Bone marrow (tissue), 2 donors: Measurements from ENCODE around the gene TBRG4.

Source experiments
- DNase-seq, 2 donors: peaks; one replicate each; lab custom pipeline; 2025; lab: John Stamatoyannopoulos, UW

TBRG4 gene

GRCh38 chr7:45088821-45089340 is 22.6 kb downstream of the TBRG4 start, which contains the start of gene NACAD:
NACAD (minus strand) TSS chr7:45088969; CDS start chr7:45088894, 75 bp downstream.
- DNase-seq, result no peak

DNA sequence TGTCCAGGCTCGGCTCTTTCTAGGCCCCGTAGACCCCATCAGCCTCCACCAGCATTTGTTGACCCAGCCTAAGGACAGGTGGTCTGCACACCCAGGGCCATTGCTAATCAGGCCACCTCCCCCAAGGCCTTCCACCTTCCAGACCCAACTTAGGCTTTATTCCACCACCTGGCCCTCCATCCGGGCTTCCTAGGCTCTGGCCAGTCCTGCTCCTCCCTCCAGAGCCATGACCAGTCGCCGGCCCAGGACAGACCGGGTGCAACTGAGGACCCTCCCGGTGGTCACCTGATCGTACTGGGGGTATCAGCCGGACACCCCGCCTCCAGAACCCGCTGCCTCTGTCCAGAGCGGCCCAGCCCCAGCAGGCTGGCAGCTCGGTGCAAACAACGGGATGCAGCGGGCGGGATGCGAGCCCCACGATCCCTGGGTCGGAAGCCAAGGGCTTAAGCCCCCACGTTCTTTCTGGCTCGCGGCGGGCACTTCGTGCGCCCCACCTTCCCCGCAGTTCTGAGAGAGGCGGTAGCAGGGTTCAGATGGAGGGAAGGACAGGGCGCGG is 23.3 kb downstream of the TBRG4 start:
- no peak for DNase-seq

DNA sequence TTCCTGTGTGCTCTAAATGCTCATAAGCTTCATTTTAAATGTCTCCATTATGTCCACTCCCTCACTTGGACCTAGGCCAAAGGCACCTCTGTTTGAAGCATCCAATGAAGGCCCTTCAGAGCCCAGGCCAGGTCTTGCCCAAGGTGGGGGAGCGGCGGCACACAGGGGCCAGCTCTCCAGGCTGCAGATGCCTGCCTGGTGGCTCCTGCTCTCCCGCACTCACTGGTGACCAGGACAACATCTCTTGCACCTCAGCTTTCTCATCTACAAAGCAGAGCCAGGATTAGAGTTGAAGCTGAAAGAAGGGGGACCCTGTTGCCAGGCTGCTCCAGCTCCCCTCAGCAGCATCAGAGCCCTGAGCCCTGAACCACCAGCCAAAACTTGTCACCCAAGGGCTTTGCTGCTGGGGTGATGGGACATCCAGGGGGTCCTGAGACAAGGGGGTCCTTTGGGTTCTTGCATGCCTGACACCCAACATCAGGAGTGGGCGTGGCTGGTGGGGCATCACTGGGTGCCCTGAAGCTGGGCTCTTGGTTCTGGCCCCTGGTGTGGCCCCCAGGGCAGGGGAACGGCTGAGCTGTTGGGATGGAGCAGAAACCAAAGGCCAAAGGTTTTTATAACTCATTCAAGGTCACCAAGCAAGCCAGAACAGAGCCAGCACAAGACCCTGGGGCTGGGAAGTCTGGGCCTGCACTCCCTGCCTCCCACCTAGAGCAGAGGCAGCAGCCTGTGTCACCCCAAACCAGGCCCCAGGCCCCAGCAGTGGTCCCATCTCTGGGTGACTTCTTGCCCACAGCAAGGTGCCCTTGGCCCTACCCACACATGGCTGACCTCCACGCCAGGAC is 24.0 kb downstream of the TBRG4 start:
- no peak for DNase-seq

- DNase-seq, result no peak
Measured at GRCh38 chr7:45086331-45087065, 25.0 kb downstream of the TBRG4 start.

- DNase-seq, result no peak
Measured at GRCh38 chr7:45085619-45086200, 25.8 kb downstream of the TBRG4 start.

DNA sequence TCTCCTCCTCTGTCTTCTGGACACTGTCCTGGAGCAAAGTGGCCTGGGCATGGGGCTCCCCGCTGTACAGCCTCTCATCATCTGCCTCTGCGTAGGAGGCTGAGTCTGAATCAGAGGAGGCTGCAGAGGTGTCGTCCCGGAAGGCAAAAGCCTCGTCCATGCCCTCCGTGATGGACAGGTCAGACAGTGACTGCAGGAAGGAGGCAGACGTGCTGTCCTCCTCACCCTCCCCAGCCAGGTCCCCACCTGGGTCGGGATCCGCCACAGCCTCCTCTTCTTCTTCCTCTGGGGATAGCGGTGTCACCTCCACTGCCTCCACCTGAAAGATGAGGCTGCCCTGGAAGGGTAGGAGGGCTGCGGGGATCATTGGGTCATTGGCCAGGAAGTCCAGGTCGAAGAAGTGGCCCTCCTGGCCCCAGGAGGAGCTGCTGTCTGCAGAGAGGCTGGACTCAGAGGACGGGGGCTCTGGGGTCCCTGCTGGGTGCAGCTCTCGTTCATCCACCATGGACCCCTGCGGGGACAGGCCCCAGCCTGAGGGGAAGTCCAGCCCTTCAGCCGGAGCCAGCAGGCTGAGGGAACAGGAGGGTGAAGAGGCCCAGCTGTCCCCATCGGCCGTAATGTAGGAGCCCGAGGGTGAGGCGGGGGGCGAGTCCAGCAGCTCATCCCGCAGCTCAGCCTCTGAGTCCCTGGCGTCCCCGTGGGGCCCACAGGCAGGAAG is 26.4 kb downstream of the TBRG4 start:
- no peak for DNase-seq

GRCh38 chr7:45084336-45084735 is 27.2 kb downstream of the TBRG4 start:
- no peak for DNase-seq

- no peak for DNase-seq
Measured at GRCh38 chr7:45082831-45083331, 28.6 kb downstream of the TBRG4 start.

GRCh38 chr7:45082031-45082830 is 29.3 kb downstream of the TBRG4 start:
- DNase-seq, result no peak

GRCh38 chr7:45081670-45081974 is 29.9 kb downstream of the TBRG4 start:
- DNase-seq, result no peak

DNA sequence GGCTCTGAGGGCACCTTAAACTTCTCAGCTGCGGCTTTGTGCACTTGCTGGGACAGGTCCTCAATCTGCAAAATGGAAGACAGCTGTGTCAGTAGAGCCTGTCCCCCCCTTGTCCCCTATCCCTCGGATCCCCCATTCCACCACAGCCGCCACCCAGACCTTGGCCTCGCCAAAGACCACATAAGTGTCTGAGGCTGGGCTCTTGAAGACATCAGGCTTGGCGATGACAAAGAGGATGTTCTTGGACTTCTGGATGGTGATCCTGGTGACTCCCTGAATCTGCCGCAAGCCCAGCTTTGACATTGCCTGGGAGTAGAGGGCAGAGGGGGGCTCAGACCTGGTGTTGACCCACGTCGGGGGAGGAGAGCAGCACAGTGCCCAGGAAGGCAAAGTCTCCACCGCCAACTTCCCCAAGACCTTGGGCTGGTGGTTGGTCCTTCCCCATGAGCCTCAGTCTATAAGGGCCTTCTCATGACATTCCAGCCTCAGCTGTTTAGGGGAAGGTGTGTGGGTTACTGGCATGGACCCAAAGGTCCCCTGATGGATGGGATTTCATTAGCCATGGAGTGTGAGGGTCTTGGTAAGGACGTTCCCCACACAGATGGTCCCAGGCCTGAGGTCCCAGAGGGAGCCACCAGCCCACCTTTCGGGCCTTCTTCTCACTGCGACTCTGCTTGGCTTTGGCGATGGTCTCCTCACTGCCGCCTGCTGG is 30.4 kb downstream of the TBRG4 start:
- DNase-seq, result no peak

GRCh38 chr7:45080265-45080957 is 31.1 kb downstream of the TBRG4 start:
- DNase-seq, result no peak

GRCh38 chr7:45078125-45078681 is 33.3 kb downstream of the TBRG4 start:
- DNase-seq, result no peak

- no peak for DNase-seq
Measured at GRCh38 chr7:45077579-45077978, 33.9 kb downstream of the TBRG4 start.

DNA sequence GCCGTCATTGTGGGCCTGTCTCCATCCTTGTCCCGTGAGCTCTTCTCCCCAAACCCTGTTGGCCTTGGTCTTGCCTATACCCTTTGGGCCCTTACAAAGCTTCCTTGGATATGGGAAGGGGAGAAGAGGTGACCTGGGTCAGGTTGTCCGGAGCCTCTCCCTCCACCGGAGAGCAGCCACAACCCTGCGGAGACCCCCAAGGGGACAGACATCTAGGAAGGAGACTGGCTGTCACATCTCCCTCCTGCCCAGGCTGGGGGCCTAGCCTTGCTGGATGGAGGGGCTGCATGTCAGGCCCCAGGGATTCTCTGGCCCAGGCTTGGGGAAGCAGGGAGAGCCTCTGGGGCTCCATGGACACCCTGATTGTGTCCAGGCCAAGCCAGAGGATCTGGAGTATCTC is 34.6 kb downstream of the TBRG4 start:
- DNase-seq, result no peak

GRCh38 chr7:45075871-45076796 is 35.4 kb downstream of the TBRG4 start:
- no peak for DNase-seq

GRCh38 chr7:45075355-45075644 is 36.2 kb downstream of the TBRG4 start:
- DNase-seq, result no peak
